GM18909 (cell line): ENCODE results near the gene RAD51AP1.

ENCODE experiments used
- ATAC-seq: cut with Tn5 transposase; IDR thresholded peaks from one replicate; pipeline ENCODE4 v1.9.1; 2021; ENCODE audit warnings: mild to moderate bottlenecking; ENCODE audit not compliant: unreplicated experiment, poor library complexity

Gene RAD51AP1

DNA sequence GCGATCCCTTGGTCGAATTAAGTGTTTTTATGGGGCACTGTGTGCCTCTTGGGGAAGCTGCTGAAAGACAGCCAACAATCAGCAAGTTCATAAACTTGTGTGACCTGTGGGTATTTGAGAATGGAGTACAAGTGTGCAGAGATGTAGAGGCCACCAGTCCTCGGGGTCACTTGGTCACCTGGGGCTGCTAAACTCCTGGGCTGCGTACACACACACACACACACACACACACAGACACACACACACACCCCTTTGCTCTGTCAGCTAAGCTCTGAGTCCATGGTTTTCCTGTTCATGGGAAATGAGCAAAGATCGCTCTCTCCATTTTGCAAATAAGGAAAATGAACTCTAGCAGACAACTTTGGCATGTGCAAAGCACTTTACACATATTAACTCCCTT lies 47.8 kb downstream of the RAD51AP1 start:
- no peak for ATAC-seq

- no peak for ATAC-seq
These were observed 48.4 kb downstream of the RAD51AP1 start for GRCh38 chr12:4587108-4587507.

DNA sequence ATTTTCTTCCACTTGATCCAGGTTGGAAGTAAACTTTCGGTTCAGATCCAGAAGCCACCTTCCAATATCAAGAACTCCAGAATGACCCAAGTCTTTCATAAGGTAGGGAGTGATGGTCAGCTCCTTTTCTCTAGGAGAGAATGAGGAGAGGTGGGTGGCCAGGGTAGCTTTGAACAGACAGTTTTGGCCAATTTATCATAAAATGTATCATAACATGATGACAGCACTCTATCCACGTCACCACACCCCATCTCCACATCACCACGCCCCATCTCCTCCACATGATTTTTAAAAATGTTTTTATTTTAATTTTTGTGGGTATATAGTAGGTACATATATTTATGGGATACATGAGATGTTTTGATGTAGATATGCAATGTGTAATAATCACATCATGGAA lies 50.2 kb downstream of the RAD51AP1 start:
- no peak for ATAC-seq

GRCh38 chr12:4589941-4590340 lies 51.3 kb downstream of the RAD51AP1 start:
- no peak for ATAC-seq

GRCh38 chr12:4591180-4591687 lies 52.5 kb downstream of the RAD51AP1 start:
- no peak for ATAC-seq

DNA sequence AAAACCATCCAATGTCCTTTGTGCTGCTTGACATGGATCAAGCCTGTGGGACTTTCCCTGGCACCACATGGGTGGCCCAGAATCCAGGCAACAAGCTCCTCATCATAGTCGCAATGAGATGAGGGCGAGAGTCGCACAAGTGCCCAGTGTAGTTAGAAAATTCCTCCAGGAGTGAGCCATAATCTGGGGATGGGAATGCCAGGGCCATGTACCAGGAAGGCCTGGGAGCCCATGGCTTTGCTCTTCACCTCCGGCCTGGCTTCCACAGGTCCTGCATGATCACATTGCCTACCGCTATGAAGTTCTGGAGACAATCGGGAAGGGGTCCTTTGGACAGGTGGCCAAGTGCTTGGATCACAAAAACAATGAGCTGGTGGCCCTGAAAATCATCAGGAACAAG lies 57.2 kb downstream of the RAD51AP1 start:
- no peak for ATAC-seq

GRCh38 chr12:4603421-4603820 lies 64.7 kb downstream of the RAD51AP1 start:
- no peak for ATAC-seq

DNA sequence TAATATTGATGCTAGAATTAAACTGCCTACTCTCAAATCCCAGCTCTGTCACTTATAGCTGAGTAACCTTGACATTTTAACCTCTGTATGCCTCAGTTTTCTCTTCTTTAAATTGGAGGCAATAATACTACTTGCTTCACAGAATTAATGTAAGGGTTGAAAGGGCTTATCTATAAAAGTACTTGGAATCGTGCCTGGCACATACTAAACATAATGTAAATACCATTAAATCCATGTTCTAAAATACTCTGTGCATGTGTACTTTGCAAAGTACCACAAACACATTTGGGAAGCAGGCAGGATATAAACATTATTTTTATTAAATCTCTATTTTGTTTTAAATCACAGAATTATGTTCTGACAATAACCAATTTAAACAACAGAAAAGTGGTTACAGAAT lies 65.3 kb downstream of the RAD51AP1 start:
- no peak for ATAC-seq

- peak; percentile 94 for ATAC-seq
These were observed 66.0 kb downstream of the RAD51AP1 start for GRCh38 chr12:4604684-4605193.

DNA sequence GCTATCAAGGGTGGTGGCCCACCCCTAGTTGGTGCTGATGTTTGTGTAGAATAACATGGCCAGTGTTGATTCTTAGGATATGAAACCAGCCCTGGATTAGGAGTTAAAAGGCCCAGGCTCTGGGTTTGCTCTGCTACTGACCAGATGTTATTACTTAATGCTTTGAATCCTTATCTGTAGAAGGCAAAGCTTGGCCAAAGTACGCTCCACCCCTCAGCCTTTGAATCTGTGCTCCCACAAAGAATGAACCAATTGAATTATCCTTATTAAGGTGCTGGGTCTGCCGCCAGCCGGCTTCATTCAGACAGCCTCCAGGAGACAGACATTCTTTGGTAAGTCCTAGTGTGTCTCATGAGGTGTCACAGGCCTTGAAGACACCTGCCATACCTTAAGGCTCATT lies 68.4 kb downstream of the RAD51AP1 start:
- ATAC-seq = no peak

DNA sequence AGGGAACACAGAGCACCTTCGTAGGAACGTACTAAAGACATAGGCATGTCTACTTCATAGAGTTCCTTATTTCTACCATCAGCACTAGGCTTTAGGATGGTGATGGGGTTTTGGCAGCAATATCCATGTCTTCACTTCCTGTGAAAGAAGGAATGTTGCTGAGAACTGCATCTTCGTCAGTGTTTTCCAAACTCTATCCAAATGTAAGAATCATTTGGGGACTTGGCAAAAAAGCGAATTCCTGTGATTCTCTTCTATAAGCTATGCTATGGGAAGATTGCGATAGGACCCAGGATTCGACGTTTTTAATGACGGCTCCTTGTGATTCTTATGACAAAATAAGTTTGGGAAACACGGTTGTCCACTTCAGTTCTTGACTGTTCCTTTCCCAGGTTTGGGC lies 70.4 kb downstream of the RAD51AP1 start:
- no peak for ATAC-seq
